ENCODE measurements around the gene STON2. TPM values are rescaled to one million over a fixed set of nuclear protein-coding genes. Genes with fewer than 3 reads are reported as not detected.
"Not testable (repeated sequence)": the region's sequence is repeated elsewhere in the genome, so short reads cannot be mapped to it uniquely, and the experiment has no call there.

STON2 gene
- total RNA-seq, 1 donor from 2014 or later, result 30.8 TPM

GRCh38 chr14:81233615-81234014 is 166.5 kb downstream of the STON2 start:
- Histone ChIP-seq H3K27me3 (ENCODE audit: control insufficient read depth in 3 of 3, insufficient read depth in 3 of 3, low read length in 3 of 3) (no peaks in the 10 kb centered on the region), H3K4me3 (ENCODE audit: low read length in 3 of 3) (no peak overlapping the region), H3K9me3 (ENCODE audit: control insufficient read depth in 3 of 3, low read length in 3 of 3) (no peaks in the 10 kb centered on the region), H3K27ac (ENCODE audit: low read depth, low read length) (no peak overlapping the region), H3K36me3 (ENCODE audit: control insufficient read depth in 3 of 3, insufficient read depth in 3 of 3, low read length in 3 of 3) (no peaks in the 10 kb centered on the region), H3K9ac (ENCODE audit: low read depth in 1 of 3, low read length in 3 of 3) (no peak overlapping the region), H3K4me1 (ENCODE audit: control insufficient read depth in 3 of 3, insufficient read depth in 3 of 3, low read length in 3 of 3) (no peaks in the 10 kb centered on the region)

DNA sequence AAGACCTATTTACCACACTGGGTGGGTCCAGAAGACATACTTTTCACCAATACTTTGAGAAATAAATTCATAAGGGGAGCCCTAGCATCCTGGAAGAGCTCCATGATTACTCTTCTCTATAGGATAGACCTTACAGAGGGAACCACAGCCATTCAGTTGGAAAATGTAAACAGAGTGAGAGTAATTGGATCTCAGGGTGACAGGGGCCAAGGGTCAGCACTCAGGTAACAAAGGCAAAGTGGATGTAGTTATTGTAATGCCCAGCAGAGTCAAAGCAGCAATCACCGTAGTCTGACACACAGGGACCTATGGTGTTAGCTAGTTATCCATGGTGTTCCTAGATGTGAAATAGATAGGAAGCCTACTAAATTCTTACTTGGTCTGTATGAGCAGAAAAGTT is 168.6 kb downstream of the STON2 start:
- no peaks in the 10 kb centered on the region for H3K36me3 ChIP-seq (ENCODE audit: control insufficient read depth in 3 of 3, insufficient read depth in 3 of 3, low read length in 3 of 3)
- H3K4me1 ChIP-seq (ENCODE audit: control insufficient read depth in 3 of 3, insufficient read depth in 3 of 3, low read length in 3 of 3), result no peaks in the 10 kb centered on the region
- no peak overlapping the region for H3K9ac ChIP-seq (ENCODE audit: low read depth in 1 of 3, low read length in 3 of 3)
- no peak overlapping the region for H3K4me3 ChIP-seq (ENCODE audit: low read length in 3 of 3)
- H3K27me3 ChIP-seq (ENCODE audit: control insufficient read depth in 3 of 3, insufficient read depth in 3 of 3, low read length in 3 of 3), result no peaks in the 10 kb centered on the region
- no peak overlapping the region for H3K27ac ChIP-seq (ENCODE audit: low read depth, low read length)
- no peaks in the 10 kb centered on the region for H3K9me3 ChIP-seq (ENCODE audit: control insufficient read depth in 3 of 3, low read length in 3 of 3)

DNA sequence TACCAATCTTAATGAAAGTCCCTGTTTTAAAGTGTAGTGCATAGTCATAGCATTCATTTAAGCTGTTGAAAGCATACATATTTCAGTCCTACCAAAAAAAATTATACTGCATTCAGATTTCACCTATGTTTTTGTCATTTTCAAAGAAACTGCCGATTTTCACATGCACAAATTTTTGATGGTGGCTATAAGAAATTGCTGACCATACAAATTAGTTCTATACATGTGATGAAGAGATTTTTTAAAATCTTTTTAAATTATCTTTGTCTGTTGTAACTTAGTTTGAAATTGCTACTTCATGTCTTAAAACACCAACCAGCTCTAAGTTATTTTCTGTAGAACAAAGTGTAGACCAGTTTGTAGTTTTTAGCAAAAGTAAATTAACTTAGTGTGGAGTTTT is 175.9 kb downstream of the STON2 start:
- Histone ChIP-seq H3K4me1 (ENCODE audit: control insufficient read depth in 3 of 3, insufficient read depth in 3 of 3, low read length in 3 of 3) (peaks cover 3 to 8% (median 8%) of the 10 kb centered on the region in 3 donors), H3K27ac (ENCODE audit: low read depth, low read length) (no peak overlapping the region), H3K9ac (ENCODE audit: low read depth in 1 of 3, low read length in 3 of 3) (no peak overlapping the region), H3K27me3 (ENCODE audit: control insufficient read depth in 3 of 3, insufficient read depth in 3 of 3, low read length in 3 of 3) (no peaks in the 10 kb centered on the region), H3K4me3 (ENCODE audit: low read length in 3 of 3) (no peak overlapping the region), H3K9me3 (ENCODE audit: control insufficient read depth in 3 of 3, low read length in 3 of 3) (no peaks in the 10 kb centered on the region), H3K36me3 (ENCODE audit: control insufficient read depth in 3 of 3, insufficient read depth in 3 of 3, low read length in 3 of 3) (no peaks in the 10 kb centered on the region)

DNA sequence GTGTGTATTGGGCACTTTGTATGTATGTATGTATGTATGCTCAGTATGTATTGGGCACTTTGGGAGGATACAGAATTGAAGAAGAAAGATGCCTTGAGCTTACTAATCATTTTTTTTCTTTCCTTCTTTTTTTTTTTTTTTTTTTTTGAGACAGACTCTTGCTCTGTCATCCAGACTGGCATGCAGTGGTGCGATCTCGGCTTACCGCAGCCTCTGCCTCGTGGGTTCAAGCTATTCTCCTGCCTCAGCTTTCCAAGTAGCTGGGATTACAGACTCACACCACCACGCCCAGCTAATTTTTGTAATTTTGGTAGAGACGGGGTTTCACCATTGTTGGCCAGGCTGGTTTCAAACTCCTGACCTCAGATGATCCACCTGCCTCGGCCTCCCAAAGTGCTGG is 176.3 kb downstream of the STON2 start:
- H3K27me3 ChIP-seq (ENCODE audit: control insufficient read depth in 3 of 3, insufficient read depth in 3 of 3, low read length in 3 of 3); H3K4me1 ChIP-seq (ENCODE audit: control insufficient read depth in 3 of 3, insufficient read depth in 3 of 3, low read length in 3 of 3); H3K9ac ChIP-seq (ENCODE audit: low read depth in 1 of 3, low read length in 3 of 3); H3K9me3 ChIP-seq (ENCODE audit: control insufficient read depth in 3 of 3, low read length in 3 of 3); H3K4me3 ChIP-seq (ENCODE audit: low read length in 3 of 3); H3K27ac ChIP-seq (ENCODE audit: low read depth, low read length); H3K36me3 ChIP-seq (ENCODE audit: control insufficient read depth in 3 of 3, insufficient read depth in 3 of 3, low read length in 3 of 3): not testable (repeated sequence)

GRCh38 chr14:81222691-81223090 is 177.4 kb downstream of the STON2 start:
- Histone ChIP-seq H3K36me3 (ENCODE audit: control insufficient read depth in 3 of 3, insufficient read depth in 3 of 3, low read length in 3 of 3) (no peaks in the 10 kb centered on the region), H3K4me1 (ENCODE audit: control insufficient read depth in 3 of 3, insufficient read depth in 3 of 3, low read length in 3 of 3) (peaks cover 3 to 14% (median 8%) of the 10 kb centered on the region in 3 donors), H3K27me3 (ENCODE audit: control insufficient read depth in 3 of 3, insufficient read depth in 3 of 3, low read length in 3 of 3) (no peaks in the 10 kb centered on the region), H3K9ac (ENCODE audit: low read depth in 1 of 3, low read length in 3 of 3) (no peak overlapping the region), H3K27ac (ENCODE audit: low read depth, low read length) (no peak overlapping the region), H3K4me3 (ENCODE audit: low read length in 3 of 3) (no peak overlapping the region), H3K9me3 (ENCODE audit: control insufficient read depth in 3 of 3, low read length in 3 of 3) (no peaks in the 10 kb centered on the region)

GRCh38 chr14:81222126-81222525 is 178.0 kb downstream of the STON2 start:
- H3K27ac ChIP-seq (ENCODE audit: low read depth, low read length), result peak overlapping the region; percentile 99
- H3K27me3 ChIP-seq (ENCODE audit: control insufficient read depth in 3 of 3, insufficient read depth in 3 of 3, low read length in 3 of 3), result no peaks in the 10 kb centered on the region
- peaks cover 3 to 14% (median 12%) of the 10 kb centered on the region in 3 donors for H3K4me1 ChIP-seq (ENCODE audit: control insufficient read depth in 3 of 3, insufficient read depth in 3 of 3, low read length in 3 of 3)
- no peaks in the 10 kb centered on the region for H3K9me3 ChIP-seq (ENCODE audit: control insufficient read depth in 3 of 3, low read length in 3 of 3)
- H3K9ac ChIP-seq (ENCODE audit: low read depth in 1 of 3, low read length in 3 of 3), result no peak overlapping the region
- no peaks in the 10 kb centered on the region for H3K36me3 ChIP-seq (ENCODE audit: control insufficient read depth in 3 of 3, insufficient read depth in 3 of 3, low read length in 3 of 3)
- peak overlapping the region in 2 of 3 donors; percentile 96 to 97 for H3K4me3 ChIP-seq (ENCODE audit: low read length in 3 of 3)

DNA sequence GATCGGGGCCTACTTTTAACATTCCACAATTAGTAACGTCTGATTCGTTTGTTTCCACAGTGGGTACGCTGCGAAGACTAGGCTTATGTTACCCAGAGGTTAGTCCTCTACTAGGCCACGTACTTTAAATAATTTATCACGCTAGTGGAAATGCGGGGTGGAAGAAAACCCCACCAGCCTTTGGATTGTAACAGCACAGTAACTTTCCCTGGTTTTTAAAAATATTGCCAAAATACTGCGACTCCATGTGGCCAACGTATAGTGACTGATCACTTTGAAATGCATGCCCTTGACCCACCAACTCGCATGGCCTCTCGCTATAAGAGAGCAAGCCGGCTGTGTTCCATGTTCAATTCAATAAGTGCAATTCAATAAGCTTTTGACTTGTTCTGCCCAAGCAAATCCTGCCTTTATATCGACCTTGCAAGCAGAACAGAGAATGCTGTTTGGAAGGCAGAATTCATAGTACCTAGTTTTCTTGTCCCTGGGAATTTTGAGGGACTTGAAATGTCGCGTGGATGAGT is 178.5 kb downstream of the STON2 start:
- H3K4me1 ChIP-seq (ENCODE audit: control insufficient read depth in 3 of 3, insufficient read depth in 3 of 3, low read length in 3 of 3), result peaks cover 3 to 16% (median 14%) of the 10 kb centered on the region in 3 donors
- no peaks in the 10 kb centered on the region for H3K27me3 ChIP-seq (ENCODE audit: control insufficient read depth in 3 of 3, insufficient read depth in 3 of 3, low read length in 3 of 3)
- H3K36me3 ChIP-seq (ENCODE audit: control insufficient read depth in 3 of 3, insufficient read depth in 3 of 3, low read length in 3 of 3), result no peaks in the 10 kb centered on the region
- no peaks in the 10 kb centered on the region for H3K9me3 ChIP-seq (ENCODE audit: control insufficient read depth in 3 of 3, low read length in 3 of 3)
- H3K4me3 ChIP-seq (ENCODE audit: low read length in 3 of 3), result peak overlapping the region; percentile 95 to 97 (median 96)
- H3K9ac ChIP-seq (ENCODE audit: low read depth in 1 of 3, low read length in 3 of 3), result peak overlapping the region; percentile 98 to 99 (median 99)
- peak overlapping the region; percentile 99 for H3K27ac ChIP-seq (ENCODE audit: low read depth, low read length)

DNA sequence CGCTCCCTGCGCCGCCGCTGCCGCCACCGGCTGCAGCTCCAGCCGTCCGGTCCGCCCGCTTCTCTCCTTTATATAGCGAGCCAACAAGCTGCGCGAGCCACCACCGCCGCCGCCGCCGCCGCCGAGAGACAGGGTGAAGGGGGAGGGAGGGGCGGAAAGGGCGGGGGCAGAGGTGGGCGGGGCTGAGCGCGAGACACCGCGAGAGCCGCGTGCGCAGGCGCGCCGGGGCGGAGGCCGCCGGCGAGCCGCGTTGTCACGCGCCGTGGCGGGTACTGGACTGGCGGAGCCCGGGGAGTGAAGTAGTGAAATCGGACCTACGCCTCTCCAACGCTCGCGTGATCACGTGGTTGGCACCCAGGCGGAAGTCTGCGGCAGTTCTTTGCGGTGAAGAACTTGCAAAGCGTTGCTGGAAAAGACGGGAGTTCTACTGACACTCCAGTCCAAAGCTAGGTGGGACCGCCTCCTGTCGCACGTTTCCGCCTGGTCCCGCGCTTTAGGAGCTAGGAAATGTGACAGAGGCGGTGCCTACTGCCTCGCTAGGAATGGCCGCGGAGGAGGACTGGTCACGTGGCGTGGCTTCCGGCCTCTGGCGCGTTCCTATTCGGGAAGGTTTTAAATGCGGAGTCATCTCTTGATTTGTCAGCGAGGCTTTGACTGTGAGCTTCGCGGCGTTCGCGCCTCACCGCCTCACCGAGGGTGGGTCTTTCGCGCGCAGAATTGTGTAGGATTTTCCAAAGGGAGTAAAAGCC is 179.1 kb downstream of the STON2 start, which contains the start of gene GTF2A1:
TSS of gene GTF2A1 (minus strand) at position 130 of the 749 bp plus-strand sequence. CDS start 441 bp downstream, outside the sequence.
- Histone ChIP-seq H3K4me3 (ENCODE audit: low read length in 3 of 3) (peak within 1 kb of the TSS; percentile 95 to 99 (median 97)), H3K27me3 (ENCODE audit: control insufficient read depth in 3 of 3, insufficient read depth in 3 of 3, low read length in 3 of 3) (no peaks in the 10 kb centered on the region), H3K27ac (ENCODE audit: low read depth, low read length) (peak within 1 kb of the TSS; percentile 99), H3K9ac (ENCODE audit: low read depth in 1 of 3, low read length in 3 of 3) (peak within 1 kb of the TSS; percentile 99 to 100 (median 99)), H3K4me1 (ENCODE audit: control insufficient read depth in 3 of 3, insufficient read depth in 3 of 3, low read length in 3 of 3) (peaks cover 3 to 17% (median 14%) of the 10 kb centered on the region in 3 donors), H3K9me3 (ENCODE audit: control insufficient read depth in 3 of 3, low read length in 3 of 3) (no peaks in the 10 kb centered on the region), H3K36me3 (ENCODE audit: control insufficient read depth in 3 of 3, insufficient read depth in 3 of 3, low read length in 3 of 3) (peaks cover 0 to 3% (median 2%) of the 10 kb centered on the region in 3 donors)

- H3K4me1 ChIP-seq (ENCODE audit: control insufficient read depth in 3 of 3, insufficient read depth in 3 of 3, low read length in 3 of 3), result peaks cover 3 to 17% (median 14%) of the 10 kb centered on the region in 3 donors
- peak overlapping the region; percentile 99 for H3K27ac ChIP-seq (ENCODE audit: low read depth, low read length)
- no peaks in the 10 kb centered on the region for H3K9me3 ChIP-seq (ENCODE audit: control insufficient read depth in 3 of 3, low read length in 3 of 3)
Observed at GRCh38 chr14:81220580-81220829, 179.6 kb downstream of the STON2 start.

DNA sequence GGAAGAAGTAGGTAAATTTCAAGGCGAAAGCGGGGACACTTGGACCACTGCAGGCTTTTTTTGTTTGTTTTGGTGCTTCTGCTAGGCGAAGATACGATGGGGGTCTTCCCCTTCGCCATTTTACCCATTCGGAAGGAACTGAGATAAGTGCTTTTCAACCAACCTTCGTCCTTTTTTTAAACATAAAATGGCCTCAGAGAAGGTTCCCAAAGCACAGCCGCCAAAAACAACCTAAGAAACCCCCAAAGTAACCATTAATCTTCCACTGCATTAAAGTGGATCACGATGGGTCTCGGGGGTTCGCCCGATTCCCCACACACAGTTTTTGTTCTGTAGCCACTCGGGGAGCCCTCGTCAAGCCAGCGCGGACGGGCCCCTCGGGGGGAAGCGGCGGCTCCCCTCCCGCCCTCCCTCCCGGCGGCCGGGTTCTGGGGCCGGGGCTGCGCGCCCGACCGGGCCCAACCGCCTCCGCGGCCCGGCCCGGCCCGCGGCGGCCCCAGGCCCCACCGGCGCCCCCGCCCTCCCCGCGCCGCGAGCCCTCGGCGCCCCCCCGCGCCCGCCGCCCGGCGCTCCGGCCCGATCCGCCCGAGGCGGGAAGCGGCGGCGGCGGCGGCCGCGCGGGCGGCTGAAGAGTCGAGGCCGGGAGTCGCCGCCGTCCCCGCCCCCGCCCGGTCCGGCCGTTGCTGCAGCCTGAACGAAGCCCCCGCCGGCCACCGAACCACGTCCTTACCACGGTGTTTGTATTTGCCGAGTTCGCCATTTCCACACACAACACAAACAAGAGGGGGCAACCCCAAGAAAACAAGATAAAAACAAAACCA is 180.2 kb downstream of the STON2 start:
- Histone ChIP-seq H3K36me3 (ENCODE audit: control insufficient read depth in 3 of 3, insufficient read depth in 3 of 3, low read length in 3 of 3) (peaks cover 3 to 11% (median 8%) of the 10 kb centered on the region in 3 donors), H3K9ac (ENCODE audit: low read depth in 1 of 3, low read length in 3 of 3) (peak overlapping the region; percentile 92 to 100 (median 99)), H3K9me3 (ENCODE audit: control insufficient read depth in 3 of 3, low read length in 3 of 3) (no peaks in the 10 kb centered on the region), H3K27ac (ENCODE audit: low read depth, low read length) (peak overlapping the region; percentile 99), H3K4me3 (ENCODE audit: low read length in 3 of 3) (peak overlapping the region; percentile 75 to 99 (median 94)), H3K4me1 (ENCODE audit: control insufficient read depth in 3 of 3, insufficient read depth in 3 of 3, low read length in 3 of 3) (peaks cover 3 to 17% (median 14%) of the 10 kb centered on the region in 3 donors), H3K27me3 (ENCODE audit: control insufficient read depth in 3 of 3, insufficient read depth in 3 of 3, low read length in 3 of 3) (no peaks in the 10 kb centered on the region)

More at GRCh38 chr14:81220580-81220829, 179.6 kb downstream of the STON2 start:
- H3K27me3 ChIP-seq (ENCODE audit: control insufficient read depth in 3 of 3, insufficient read depth in 3 of 3, low read length in 3 of 3), result no peaks in the 10 kb centered on the region
- H3K4me3 ChIP-seq (ENCODE audit: low read length in 3 of 3), result peak overlapping the region; percentile 74 to 85 (median 75)
- H3K9ac ChIP-seq (ENCODE audit: low read depth in 1 of 3, low read length in 3 of 3), result peak overlapping the region; percentile 92 to 96 (median 95)
- peaks cover 3 to 7% (median 7%) of the 10 kb centered on the region in 3 donors for H3K36me3 ChIP-seq (ENCODE audit: control insufficient read depth in 3 of 3, insufficient read depth in 3 of 3, low read length in 3 of 3)
